Activated CD4-positive, alpha-beta T cell treated with anti-CD3 and anti-CD28 coated beads, Interleukin-2, amount 10 ng/mL, durations not matched to agents 24 days and 14 days (primary cell): ENCODE results near the gene GDE1. TPM values are rescaled to one million over a fixed set of nuclear protein-coding genes. Genes with fewer than 3 reads are reported as not detected.

Experiments
- DNase-seq: peaks from one replicate; pipeline ENCODE4 v3.0.0; 2022
- H3K27ac Mint-ChIP-seq: one replicate; pipeline ENCODE4 v1.8.0; 2022; ENCODE audit warnings: mild to moderate bottlenecking, mixed read lengths
- H3K27me3 Mint-ChIP-seq: one replicate; pipeline ENCODE4 v1.8.0; 2022; ENCODE audit warnings: mixed read lengths
- H3K36me3 Mint-ChIP-seq: one replicate; pipeline ENCODE4 v1.8.0; 2022; ENCODE audit warnings: low read depth, mild to moderate bottlenecking, mixed read lengths
- H3K4me1 Mint-ChIP-seq: one replicate; pipeline ENCODE4 v1.8.0; 2021; ENCODE audit warnings: mixed read lengths
- H3K4me3 Mint-ChIP-seq: one replicate; pipeline ENCODE4 v1.8.0; 2022; ENCODE audit warnings: mild to moderate bottlenecking, moderate library complexity, mixed read lengths
- H3K9me3 Mint-ChIP-seq: one replicate; pipeline ENCODE4 v1.8.0; 2021; ENCODE audit warnings: mixed read lengths
- intact Hi-C: fragments of 100-400 bp; cut with micrococcal nuclease; formaldehyde crosslinking; loops from one replicate; pipeline ENCODE4 v1.15.1; 2023
- total RNA-seq: library from RNA; stranded (reverse); gene quantifications from 2 replicates; pipeline ENCODE4 v1.2.3, GENCODE V29; 2022

GDE1 gene
- total RNA-seq, 1 donor from 2014 or later = 25.2 TPM

DNA sequence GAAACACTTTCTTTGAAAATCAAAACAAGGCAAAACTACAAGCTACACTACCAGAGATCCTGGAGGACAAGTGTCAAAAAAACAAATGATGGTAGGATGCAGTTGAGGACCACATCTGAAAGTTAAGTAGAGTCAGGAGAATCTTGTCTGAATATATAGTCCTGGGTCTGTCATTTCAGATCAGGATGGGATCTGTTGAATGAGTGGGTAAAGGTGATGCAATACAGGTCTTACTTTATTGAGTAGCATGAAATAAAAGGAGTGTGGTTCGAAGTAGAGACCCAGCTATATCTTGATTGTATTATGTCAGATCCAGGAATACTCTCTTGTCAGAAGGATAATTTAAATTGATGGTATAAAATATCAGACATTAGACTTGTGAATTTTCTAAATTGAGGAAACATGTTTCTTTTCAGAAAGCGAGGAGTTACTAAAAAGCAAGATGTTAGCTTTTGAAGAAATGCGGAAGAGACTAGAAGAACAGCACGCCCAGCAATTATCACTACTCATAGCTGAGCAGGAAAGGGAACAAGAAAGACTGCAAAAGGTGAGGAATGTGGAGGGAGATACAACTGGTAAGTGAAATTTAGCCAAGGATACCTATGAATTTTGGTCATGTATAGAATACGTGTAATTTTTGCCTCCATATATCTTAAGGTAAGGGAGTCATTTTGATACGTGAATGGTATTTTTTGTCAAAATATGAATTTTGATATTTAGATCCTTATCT lies 18.5 kb upstream of the GDE1 start:
- intact Hi-C loops = no loop called here
- no peak overlapping the region for H3K27ac Mint-ChIP-seq
- no peaks in the 10 kb centered on the region for H3K27me3 Mint-ChIP-seq
- no peak for DNase-seq
- no peak overlapping the region for H3K4me3 Mint-ChIP-seq
- peaks cover 51% of the 10 kb centered on the region for H3K36me3 Mint-ChIP-seq
- no peaks in the 10 kb centered on the region for H3K9me3 Mint-ChIP-seq
- peaks cover 5% of the 10 kb centered on the region for H3K4me1 Mint-ChIP-seq

GRCh38 chr16:19532601-19533000 lies 10.7 kb upstream of the GDE1 start:
- intact Hi-C loops = no loop called here
- H3K36me3 Mint-ChIP-seq = peaks cover 44% of the 10 kb centered on the region
- H3K27me3 Mint-ChIP-seq = no peaks in the 10 kb centered on the region
- no peaks in the 10 kb centered on the region for H3K9me3 Mint-ChIP-seq
- peaks cover 7% of the 10 kb centered on the region for H3K4me1 Mint-ChIP-seq
- H3K27ac Mint-ChIP-seq = no peak overlapping the region
- no peak overlapping the region for H3K4me3 Mint-ChIP-seq
- DNase-seq = no peak

GRCh38 chr16:19528666-19529065 lies 6.8 kb upstream of the GDE1 start:
- Mint-ChIP-seq H3K4me3 (no peak overlapping the region), H3K27me3 (no peaks in the 10 kb centered on the region), H3K27ac (no peak overlapping the region), H3K36me3 (peaks cover 30% of the 10 kb centered on the region), H3K9me3 (no peaks in the 10 kb centered on the region), H3K4me1 (peaks cover 19% of the 10 kb centered on the region)
- no peak for DNase-seq
- intact Hi-C loops = no loop called here

DNA sequence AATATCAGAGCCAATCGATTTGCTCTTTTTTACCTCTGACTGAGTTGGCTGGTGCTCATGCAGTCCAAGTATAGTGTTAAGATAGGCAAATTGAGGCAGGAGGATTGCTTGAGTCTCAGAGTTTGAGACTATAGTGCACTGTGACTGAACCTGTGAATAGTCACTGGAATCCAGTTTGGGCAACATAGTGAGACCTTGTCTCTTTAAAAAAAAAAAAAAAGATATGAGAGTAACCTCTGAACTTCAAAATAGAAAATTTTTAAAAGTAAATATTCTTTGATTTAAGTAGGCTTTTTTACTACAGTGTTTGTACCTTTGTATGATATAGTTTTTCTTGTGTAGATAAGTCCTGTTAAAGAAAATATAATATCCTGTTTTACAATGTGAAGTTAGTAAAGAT lies 5.3 kb upstream of the GDE1 start:
- Mint-ChIP-seq H3K9me3 (no peaks in the 10 kb centered on the region), H3K36me3 (peaks cover 22% of the 10 kb centered on the region), H3K4me3 (no peak overlapping the region), H3K4me1 (peaks cover 18% of the 10 kb centered on the region), H3K27me3 (no peaks in the 10 kb centered on the region), H3K27ac (no peak overlapping the region)
- intact Hi-C loops = no loop called here
- no peak for DNase-seq

DNA sequence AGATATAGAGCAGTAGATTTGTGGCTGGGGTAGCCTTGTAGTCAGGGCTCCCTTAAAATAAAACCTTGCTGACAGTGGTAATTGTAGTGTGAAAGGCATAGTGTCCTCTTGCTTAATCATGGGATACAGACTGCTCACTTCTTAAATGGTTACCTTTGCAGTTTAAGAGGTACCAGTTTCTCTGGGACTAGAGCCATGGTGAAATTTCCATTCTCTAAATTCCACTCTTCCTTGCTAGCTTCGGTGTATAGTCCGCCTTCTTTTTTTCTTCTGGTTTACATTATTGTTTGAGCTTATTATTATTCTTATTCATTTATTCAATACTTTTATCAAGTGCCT lies 3.5 kb upstream of the GDE1 start:
- no peaks in the 10 kb centered on the region for H3K27me3 Mint-ChIP-seq
- H3K27ac Mint-ChIP-seq = no peak overlapping the region
- H3K4me1 Mint-ChIP-seq = peaks cover 27% of the 10 kb centered on the region
- no peak for DNase-seq
- peaks cover 20% of the 10 kb centered on the region for H3K36me3 Mint-ChIP-seq
- H3K9me3 Mint-ChIP-seq = no peaks in the 10 kb centered on the region
- intact Hi-C loops = no loop called here
- H3K4me3 Mint-ChIP-seq = peak overlapping the region; percentile 98

GRCh38 chr16:19524616-19525384 lies 2.9 kb upstream of the GDE1 start:
- Mint-ChIP-seq H3K27ac (peak overlapping the region; percentile 94), H3K4me3 (peak overlapping the region; percentile 98), H3K4me1 (peaks cover 31% of the 10 kb centered on the region), H3K36me3 (peaks cover 18% of the 10 kb centered on the region), H3K27me3 (no peaks in the 10 kb centered on the region), H3K9me3 (no peaks in the 10 kb centered on the region)
- intact Hi-C loops = loop anchor here (1.0 to 5.0 kb wide), 2 partner anchors 457 to 722 kb away; partner anchors contain the start of genes ARL6IP1 and COQ7
- DNase-seq = peak; percentile 66

- H3K27ac Mint-ChIP-seq = peak overlapping the region; percentile 94
- no peaks in the 10 kb centered on the region for H3K27me3 Mint-ChIP-seq
- peak; percentile 75 for DNase-seq
- peaks cover 19% of the 10 kb centered on the region for H3K36me3 Mint-ChIP-seq
- H3K4me1 Mint-ChIP-seq = peaks cover 35% of the 10 kb centered on the region
- no peaks in the 10 kb centered on the region for H3K9me3 Mint-ChIP-seq
- H3K4me3 Mint-ChIP-seq = peak overlapping the region; percentile 98
- intact Hi-C loops = loop anchor here (1.0 to 5.0 kb wide), 2 partner anchors 457 to 722 kb away; partner anchors contain the start of genes ARL6IP1 and COQ7
These were observed 2.4 kb upstream of the GDE1 start for GRCh38 chr16:19524356-19524615.

GRCh38 chr16:19523559-19524355 lies 1.9 kb upstream of the GDE1 start, which contains the start of gene CCP110:
Gene CCP110, plus strand, starts transcription at chr16:19523942. Its CDS starts 3,940 bp downstream, at chr16:19527882.
- Mint-ChIP-seq H3K36me3 (peaks cover 17% of the 10 kb centered on the region), H3K27ac (peak within 1 kb of the TSS; percentile 94), H3K27me3 (no peaks in the 10 kb centered on the region), H3K9me3 (no peaks in the 10 kb centered on the region), H3K4me3 (peak within 1 kb of the TSS; percentile 98), H3K4me1 (peaks cover 38% of the 10 kb centered on the region)
- peak; percentile 98 for DNase-seq
- intact Hi-C loops = loop anchor here (1.0 to 5.0 kb wide), 5 partner anchors 32 to 721 kb away; partner anchors contain the start of genes ARL6IP1, COQ7, SMG1 and VPS35L

- Mint-ChIP-seq H3K36me3 (peaks cover 13% of the 10 kb centered on the region), H3K27ac (peak overlapping the region; percentile 19)
These were observed 1.3 kb upstream of the GDE1 start for GRCh38 chr16:19523184-19523558.

DNA sequence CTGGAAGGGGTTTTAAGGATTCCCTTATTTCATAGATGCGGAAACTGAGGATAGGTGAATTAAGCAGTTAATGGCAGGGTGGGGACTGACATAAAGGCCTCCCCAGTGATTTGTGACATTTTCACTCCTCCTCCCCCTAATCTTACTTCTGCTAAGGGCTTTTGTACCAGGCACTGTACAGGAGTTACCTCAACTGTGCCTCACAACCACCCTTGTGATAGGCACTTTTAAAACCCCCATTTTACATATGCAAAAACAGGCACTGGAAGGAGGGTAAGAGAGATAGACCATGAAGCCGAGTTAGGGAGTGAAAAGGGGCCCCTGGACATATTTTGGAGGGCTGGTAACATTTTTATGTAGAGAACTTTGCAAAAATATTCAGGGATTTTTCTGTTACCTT lies 862 bp upstream of the GDE1 start:
- DNase-seq = no peak
- Mint-ChIP-seq H3K9me3 (no peaks in the 10 kb centered on the region), H3K4me3 (no peak overlapping the region), H3K36me3 (peaks cover 9% of the 10 kb centered on the region), H3K27me3 (no peaks in the 10 kb centered on the region), H3K4me1 (peaks cover 45% of the 10 kb centered on the region), H3K27ac (no peak overlapping the region)
- intact Hi-C loops = loop anchor here (1.0 to 5.0 kb wide), 5 partner anchors 33 to 720 kb away; partner anchors contain the start of genes ARL6IP1, IQCK, KNOP1 and SMG1

More at GRCh38 chr16:19523184-19523558, 1.3 kb upstream of the GDE1 start:
- H3K4me3 Mint-ChIP-seq = no peak overlapping the region
- H3K9me3 Mint-ChIP-seq = no peaks in the 10 kb centered on the region
- intact Hi-C loops = loop anchor here (1.0 to 5.0 kb wide), 4 partner anchors 32 to 721 kb away; partner anchors contain the start of genes ARL6IP1, SMG1 and VPS35L
- DNase-seq = no peak
- H3K27me3 Mint-ChIP-seq = no peaks in the 10 kb centered on the region
- H3K4me1 Mint-ChIP-seq = peaks cover 44% of the 10 kb centered on the region

GRCh38 chr16:19522397-19522732 lies 467 bp upstream of the GDE1 start:
- peak overlapping the region; percentile 93 for H3K4me3 Mint-ChIP-seq
- intact Hi-C loops = loop anchor here (1.0 to 5.0 kb wide), 4 partner anchors 196 to 720 kb away; partner anchors contain the start of genes ARL6IP1, IQCK, KNOP1 and SMG1
- no peak for DNase-seq
- peak overlapping the region; percentile 91 for H3K27ac Mint-ChIP-seq
- H3K4me1 Mint-ChIP-seq = peaks cover 49% of the 10 kb centered on the region
- peaks cover 10% of the 10 kb centered on the region for H3K36me3 Mint-ChIP-seq
- H3K27me3 Mint-ChIP-seq = no peaks in the 10 kb centered on the region
- no peaks in the 10 kb centered on the region for H3K9me3 Mint-ChIP-seq

- peak; percentile 67 for DNase-seq
- H3K27ac Mint-ChIP-seq = peak overlapping the region; percentile 91
- H3K4me1 Mint-ChIP-seq = peaks cover 56% of the 10 kb centered on the region
- peak overlapping the region; percentile 93 for H3K4me3 Mint-ChIP-seq
- peaks cover 22% of the 10 kb centered on the region for H3K36me3 Mint-ChIP-seq
- no peaks in the 10 kb centered on the region for H3K9me3 Mint-ChIP-seq
- intact Hi-C loops = loop anchor here (5.0 kb wide), 1 partner anchor 719 kb away; the partner anchor contains the start of gene ARL6IP1
- H3K27me3 Mint-ChIP-seq = no peaks in the 10 kb centered on the region
These were observed 1.0 kb downstream of the GDE1 start for GRCh38 chr16:19520861-19521331.

- peaks cover 37% of the 10 kb centered on the region for H3K36me3 Mint-ChIP-seq
- no peak overlapping the region for H3K4me3 Mint-ChIP-seq
- intact Hi-C loops = no loop called here
- H3K27me3 Mint-ChIP-seq = no peaks in the 10 kb centered on the region
- peaks cover 56% of the 10 kb centered on the region for H3K4me1 Mint-ChIP-seq
- DNase-seq = no peak
- H3K27ac Mint-ChIP-seq = no peak overlapping the region
- no peaks in the 10 kb centered on the region for H3K9me3 Mint-ChIP-seq
These were observed 3.5 kb downstream of the GDE1 start for GRCh38 chr16:19518388-19518787.
